DMS114 treated with DMSO at 0.1 percent for 48 hours (cell line): ENCODE measurements around the gene NDST4.
"Not testable (repeated sequence)": the region's sequence is repeated elsewhere in the genome, so short reads cannot be mapped to it uniquely, and the experiment has no call there.

Source experiments
- DNase-seq: peaks from one replicate; lab custom pipeline; 2025; ENCODE audit not compliant: unreplicated experiment; lab: John Stamatoyannopoulos, UW

Gene NDST4

GRCh38 chr4:115058533-115058932 is 54.9 kb downstream of the NDST4 start:
- DNase-seq = no peak

GRCh38 chr4:115054836-115055235 is 58.6 kb downstream of the NDST4 start:
- DNase-seq = no peak

- no peak for DNase-seq
These were observed 60.1 kb downstream of the NDST4 start for GRCh38 chr4:115053313-115053712.

- no peak for DNase-seq
These were observed 70.9 kb downstream of the NDST4 start for GRCh38 chr4:115042496-115042895.

- DNase-seq = no peak
These were observed 83.1 kb downstream of the NDST4 start for GRCh38 chr4:115030281-115030680.

GRCh38 chr4:115028682-115029410 is 84.6 kb downstream of the NDST4 start:
- DNase-seq = no peak

- no peak for DNase-seq
These were observed 113.5 kb downstream of the NDST4 start for GRCh38 chr4:114999880-115000279.

GRCh38 chr4:114998316-114998715 is 115.1 kb downstream of the NDST4 start:
- no peak for DNase-seq

- DNase-seq = no peak
These were observed 115.7 kb downstream of the NDST4 start for GRCh38 chr4:114997576-114998247.

GRCh38 chr4:114986133-114986532 is 127.3 kb downstream of the NDST4 start:
- no peak for DNase-seq

GRCh38 chr4:114980932-114981708 is 132.3 kb downstream of the NDST4 start:
- DNase-seq = no peak

- not testable (repeated sequence) for DNase-seq
These were observed 133.0 kb downstream of the NDST4 start for GRCh38 chr4:114980399-114980798.

- DNase-seq = no peak
These were observed 136.5 kb downstream of the NDST4 start for GRCh38 chr4:114976901-114977300.

GRCh38 chr4:114964026-114964425 is 149.4 kb downstream of the NDST4 start:
- no peak for DNase-seq

- DNase-seq = no peak
These were observed 167.8 kb downstream of the NDST4 start for GRCh38 chr4:114945616-114946015.

GRCh38 chr4:114941503-114941902 is 171.9 kb downstream of the NDST4 start:
- DNase-seq = no peak

- no peak for DNase-seq
These were observed 185.5 kb downstream of the NDST4 start for GRCh38 chr4:114927881-114928280.

- DNase-seq = no peak
These were observed 186.8 kb downstream of the NDST4 start for GRCh38 chr4:114926583-114926982.

- DNase-seq = no peak
These were observed 189.1 kb downstream of the NDST4 start for GRCh38 chr4:114924311-114924710.

- no peak for DNase-seq
These were observed 190.9 kb downstream of the NDST4 start for GRCh38 chr4:114922592-114922933.

GRCh38 chr4:114921790-114922591 is 191.4 kb downstream of the NDST4 start:
- no peak for DNase-seq
